ENCODE data around the gene PLK1. TPM values are rescaled to one million over a fixed set of nuclear protein-coding genes. Genes with fewer than 3 reads are reported as not detected.
A peak's percentile ranks its signal among the peaks of the same experiment; 100 is the strongest.

PLK1 gene
- total and polyA plus RNA-seq, 2 of the 13 experiments (the other 11 are each of a cell fraction or from before 2014, with no cell fraction given): 71.5 to 76.3 TPM

- peak; percentile 64; the same call in 1 of the 2 replicates for TF ChIP-seq ZNF281 (CRISPR knock-in tag; IDR thresholded peaks at IDR 0.05; ENCODE audit: borderline replicate concordance)
These were observed 37.5 kb upstream of the PLK1 start, which contains the start of the genes DCTN5 and PALB2 (continued) for GRCh38 chr16:23640931-23641765.

- intact Hi-C loops (cut with micrococcal nuclease; ENCODE audit: unreplicated experiment): loop anchor here (5.0 kb wide), 1 partner anchor 85 kb away; no protein-coding TSS in a partner anchor
- TF ChIP-seq NR3C1 (CRISPR knock-in tag; IDR thresholded peaks at IDR 0.05) (no peak), ZMYM3 (CRISPR knock-in tag; IDR thresholded peaks at IDR 0.05) (0 out of 2 replicates have a peak, but pooled peaks have one; percentile 23), ZNF18 (CRISPR knock-in tag; IDR thresholded peaks at IDR 0.05; ENCODE audit: insufficient replicate concordance) (peak; percentile 70), AGO2 (optimal IDR thresholded peaks at IDR 0.05; ENCODE audit: low read depth, low read length) (no peak), ZHX2 (IDR thresholded peaks at IDR 0.05; ENCODE audit: low read depth) (no peak), ZHX2 (CRISPR knock-in tag; IDR thresholded peaks at IDR 0.05; ENCODE audit: borderline replicate concordance) (no peak), WIZ (CRISPR knock-in tag; IDR thresholded peaks at IDR 0.05) (0 out of 2 replicates have a peak, but pooled peaks have one; percentile 32), ZNF10 (CRISPR knock-in tag; IDR thresholded peaks at IDR 0.05; ENCODE audit: borderline replicate concordance, low read depth) (no peak), RELA (CRISPR knock-in tag; IDR thresholded peaks at IDR 0.05) (no peak)
These were observed 36.4 kb upstream of the PLK1 start for GRCh38 chr16:23642246-23642774.

More at GRCh38 chr16:23642246-23642774, 36.4 kb upstream of the PLK1 start:
- POLR2A ChIA-PET: interaction anchor here (1.1 to 2.7 kb wide), 10 partner anchors 9 to 104 kb away, joined by 3 to 20 read pairs (median 8); partner anchors contain the start of genes EARS2, NDUFAB1, PLK1 and UBFD1
- FAIRE-seq: no peak
- Histone ChIP-seq H3K4me2 (ENCODE audit: low read depth, low read length) (peak overlapping the region; percentile 96), H4K20me1 (ENCODE audit: insufficient read depth, low read length) (peaks cover 12% of the 10 kb centered on the region), H3K4me1 (ENCODE audit: insufficient read depth, low read length) (peaks cover 34% of the 10 kb centered on the region), H3K4me3 (replicated peaks in 1 of 3; ENCODE audit: insufficient read depth in 1 of 3, low read depth in 2 of 3, low read length in 3 of 3) (peak overlapping the region; percentile 91 to 97 (median 97)), H3K79me2 (ENCODE audit: insufficient read depth, low read length) (peaks cover 64% of the 10 kb centered on the region), H3K27me3 (ENCODE audit: control insufficient read depth in 1 of 2, insufficient read depth in 2 of 2, low read length in 2 of 2) (no peaks in the 10 kb centered on the region; a peak in 1 of 5 replicates), H3K27ac (ENCODE audit: extremely low read length, insufficient read depth, low read length) (peak overlapping the region; percentile 89), H3K9ac (ENCODE audit: insufficient read depth, low read depth, low read length) (peak overlapping the region; percentile 94), H3K9me3 (ENCODE audit: low read length) (no peaks in the 10 kb centered on the region), H3K36me3 (replicated peaks in 1 of 2; ENCODE audit: control insufficient read depth in 1 of 2, insufficient read depth in 2 of 2, low read length in 2 of 2) (peaks cover 9 to 32% of the 10 kb centered on the region in 2 experiments), H2AFZ (ENCODE audit: low read length) (no peak overlapping the region)
- CTCF ChIA-PET (ENCODE audit: low intra/inter-chr PET ratio, low total read pairs): no interaction called here
- ATAC-seq: no peak
- no TSS peak for BruUV-seq (replicated peaks)
- no peak for DNase-seq (ENCODE audit: low spot score)
- in situ Hi-C loops (cut with HindIII; ENCODE audit: extremely low pct_ligation_motif_present, low pct_unique_long_range_greater_than_20kb): no loop called here
- 8% methylated on average over 14 of the region's 14 CpGs for WGBS (ENCODE audit: low lambda C conversion rate)

Data from HepG2 (cell line).